HG02884 (cell line): ENCODE data around the gene TMEM176A.

Source experiments
- ATAC-seq: cut with Tn5 transposase; IDR thresholded peaks from one replicate; pipeline ENCODE4 v1.9.1; 2021; ENCODE audit warnings: mild to moderate bottlenecking, moderate library complexity; ENCODE audit not compliant: unreplicated experiment

Gene TMEM176A

DNA sequence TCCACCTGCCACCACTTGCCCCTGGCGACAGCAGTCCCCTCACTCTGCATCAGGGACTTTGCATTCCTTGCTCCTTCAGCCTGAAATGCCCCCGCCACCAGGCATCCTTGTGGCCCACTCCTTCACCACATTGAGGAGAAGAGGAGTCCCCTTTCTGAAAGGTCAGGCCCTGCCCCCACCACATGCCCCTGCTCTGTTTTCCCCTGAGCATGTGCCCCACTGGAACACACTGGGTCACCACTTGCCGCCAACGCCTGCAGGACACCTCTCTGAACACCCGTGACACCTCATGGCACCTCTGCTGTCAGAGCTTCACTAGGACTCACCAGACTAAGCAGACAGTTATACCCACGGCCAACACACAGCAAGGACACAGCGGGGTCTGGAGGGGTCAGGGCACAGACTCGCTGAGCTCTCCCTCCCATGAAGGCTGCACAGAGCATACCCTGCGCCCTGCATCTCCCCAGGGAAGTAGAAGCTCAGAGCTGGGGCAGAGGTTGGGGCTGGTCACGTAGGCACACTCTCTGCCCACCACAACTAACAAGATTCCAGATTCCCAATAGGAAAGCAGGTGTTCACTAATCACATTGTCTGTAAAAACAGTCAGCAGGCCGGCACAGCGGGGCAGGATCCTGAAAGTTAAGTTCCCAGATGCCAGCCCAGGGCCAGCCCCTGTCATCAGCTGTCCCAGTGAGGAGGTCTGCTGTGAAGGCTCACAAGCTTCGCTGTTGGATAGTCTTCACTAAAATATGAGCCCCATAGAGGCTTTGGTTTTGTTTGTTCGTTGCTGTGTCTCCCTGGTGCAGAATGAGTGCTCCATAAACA, 45.9 kb downstream of the TMEM176A start:
- no peak for ATAC-seq

DNA sequence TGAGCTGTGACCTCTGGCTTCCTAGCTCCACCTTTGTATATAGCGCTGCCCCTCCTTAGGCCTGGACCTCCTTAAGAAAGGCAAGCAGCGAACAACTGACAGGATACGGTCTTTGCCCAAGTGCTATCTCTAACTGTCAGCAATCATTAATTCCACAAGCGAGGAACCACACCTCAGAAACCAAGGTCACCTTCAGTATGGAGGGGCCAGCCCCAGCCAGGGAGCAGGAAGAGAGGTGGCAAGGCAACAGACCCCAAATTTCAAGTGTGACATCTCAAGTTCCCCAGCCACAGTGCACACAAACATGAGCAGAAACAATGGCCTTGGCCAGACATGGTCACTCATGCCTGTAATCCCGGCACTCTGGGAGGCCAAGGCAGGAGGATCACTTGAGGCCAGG, 47.0 kb downstream of the TMEM176A start:
- no peak for ATAC-seq

GRCh38 chr7:150848111-150848510, 47.5 kb downstream of the TMEM176A start:
- ATAC-seq = no peak

DNA sequence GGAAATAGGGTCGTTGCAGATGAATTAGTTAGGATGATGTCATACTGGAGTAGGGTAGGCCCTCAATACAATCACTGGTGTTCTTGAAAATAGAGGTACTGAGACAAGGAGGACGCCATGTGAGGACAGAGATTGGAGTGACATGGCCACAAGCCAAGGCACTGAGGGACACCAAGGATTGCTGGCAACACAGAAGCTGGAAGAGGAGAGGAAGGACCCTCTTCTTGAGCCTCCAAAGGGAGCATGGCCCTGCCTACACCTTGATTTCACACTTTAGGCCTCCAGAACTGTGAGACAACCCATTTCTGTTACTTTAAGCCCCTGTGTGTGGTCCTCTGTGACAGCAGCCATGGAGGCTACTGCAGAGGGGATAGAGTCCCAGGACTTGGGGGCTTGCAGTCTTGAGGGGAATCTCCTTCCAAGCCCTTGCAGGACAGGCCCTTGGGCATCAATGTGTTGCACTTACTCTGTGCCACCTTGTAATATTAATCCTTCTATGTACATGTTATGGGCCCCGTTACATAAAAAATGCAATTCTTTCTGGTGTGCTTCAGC, 48.1 kb downstream of the TMEM176A start:
- no peak for ATAC-seq

DNA sequence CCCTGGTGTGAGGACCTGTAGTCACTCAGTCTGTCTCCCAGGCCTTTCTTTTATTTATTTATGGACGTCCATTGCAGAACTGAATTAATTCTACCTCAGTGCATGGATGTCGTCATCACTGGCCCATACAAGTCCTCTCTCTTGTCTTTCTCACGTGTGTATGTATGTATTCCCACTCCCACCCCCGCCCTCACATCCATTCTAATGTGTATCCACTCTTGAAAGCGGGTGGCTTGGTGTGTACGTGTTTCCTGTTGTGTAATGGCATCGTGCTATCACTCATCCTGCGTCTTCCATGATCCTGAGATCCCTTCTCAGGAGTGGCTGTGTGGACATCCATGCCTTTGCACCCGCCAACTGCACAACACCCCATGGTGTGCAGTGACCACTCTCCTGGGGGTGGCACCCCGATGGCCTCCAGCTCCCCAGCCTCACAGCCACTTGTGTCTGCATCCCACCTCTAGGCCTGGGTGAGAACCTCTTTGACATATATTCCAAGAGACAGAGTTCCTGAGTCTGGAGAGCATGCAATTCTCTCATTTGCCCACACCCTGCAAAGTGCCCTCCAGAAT, 48.7 kb downstream of the TMEM176A start:
- no peak for ATAC-seq

GRCh38 chr7:150850273-150850672, 49.7 kb downstream of the TMEM176A start:
- ATAC-seq = no peak

- ATAC-seq = no peak
Observed at GRCh38 chr7:150851492-150852370, 51.2 kb downstream of the TMEM176A start.

DNA sequence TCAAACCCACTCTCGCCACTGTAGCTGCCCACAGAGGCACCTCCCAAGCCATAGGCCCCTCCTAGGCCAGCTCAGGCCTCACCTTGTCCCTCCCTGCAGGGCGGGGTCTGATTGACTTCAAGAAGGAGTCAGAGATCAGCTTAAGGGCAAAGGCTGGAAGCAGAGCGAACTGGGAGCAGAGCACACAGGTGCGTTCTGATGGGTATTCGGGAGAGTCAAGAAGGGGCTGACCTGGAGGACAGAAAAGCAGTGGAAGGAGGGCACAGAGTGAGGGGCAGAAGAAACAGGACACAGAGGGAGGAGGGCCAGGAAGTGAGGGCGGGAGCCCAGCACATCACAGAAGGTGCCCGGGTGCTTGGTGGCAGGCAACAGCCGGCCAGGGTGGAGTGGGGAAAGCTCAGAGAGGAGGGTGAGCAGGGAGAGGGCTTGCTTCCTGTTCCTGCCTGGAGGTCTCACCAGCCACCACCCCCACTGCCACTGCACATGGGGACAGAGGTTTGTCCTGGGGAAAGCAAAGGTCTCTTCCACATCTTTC, 51.9 kb downstream of the TMEM176A start, which contains the start of gene AOC1:
Gene AOC1, plus strand, starts transcription at position 147 of the 535 bp plus-strand sequence. CDS start 3,954 bp downstream, outside the sequence.
- ATAC-seq = no peak

DNA sequence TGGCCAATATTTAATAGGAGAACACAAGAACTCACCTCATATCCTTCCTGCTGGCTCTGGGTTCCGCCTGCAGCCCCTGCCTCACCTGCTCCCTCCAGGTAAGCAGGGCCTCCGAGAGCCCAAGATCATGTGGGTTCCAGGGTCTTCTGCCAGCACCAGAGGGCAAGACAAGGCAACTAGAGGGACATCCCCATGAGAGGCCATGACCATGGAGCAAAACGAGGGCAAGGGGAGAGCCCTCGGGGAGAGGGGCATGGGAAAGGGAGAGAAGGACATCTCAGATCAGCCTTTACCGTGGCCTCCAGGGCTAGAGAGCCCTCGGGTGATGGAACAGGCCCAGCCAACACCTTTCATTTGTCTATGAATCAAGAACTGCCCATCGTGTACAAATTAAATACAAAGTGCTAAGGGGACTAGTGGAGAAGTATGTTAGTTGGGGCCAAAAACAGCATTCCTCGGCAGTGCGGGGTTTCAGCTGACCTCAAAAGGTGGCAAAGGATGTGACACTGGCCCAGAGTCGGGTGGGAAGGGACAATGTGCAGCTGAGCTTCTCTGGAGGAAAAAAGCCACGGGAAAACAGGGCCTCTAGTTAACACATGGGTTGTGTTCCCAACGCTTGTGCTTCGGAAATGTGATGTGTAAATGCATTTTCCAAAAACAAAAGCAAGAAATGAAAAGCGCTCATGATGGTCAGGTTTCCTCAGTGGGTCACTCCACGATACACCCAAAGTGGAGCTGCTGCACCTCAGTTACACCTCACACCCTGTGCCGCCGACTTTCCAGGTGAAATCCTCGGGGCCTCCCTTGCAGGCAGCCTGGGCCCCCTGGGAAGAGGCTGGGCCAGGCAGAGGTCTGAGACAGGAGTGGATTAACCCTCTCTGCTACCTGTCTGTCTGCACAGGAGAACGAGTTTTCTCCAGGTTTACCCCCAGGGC, 53.8 kb downstream of the TMEM176A start:
- no peak for ATAC-seq
